Right ventricle myocardium inferior (tissue), 1 donor: ENCODE measurements around the gene ZNF582. TPM values are rescaled to one million over a fixed set of nuclear protein-coding genes. Genes with fewer than 3 reads are reported as not detected.

Source experiments
- ATAC-seq: fragments of 200-7000 bp; cut with Tn5 transposase; one replicate; pipeline ENCODE4 v1.9.1; 2020; ENCODE audit warnings: mild to moderate bottlenecking, moderate library complexity
- DNase-seq: peaks from one replicate; pipeline ENCODE4 v3.0.0; 2021; ENCODE audit errors: missing footprints
- intact Hi-C: fragments of 100-400 bp; cut with DNase I; formaldehyde crosslinking; loops from one replicate; pipeline ENCODE4 v1.11.0; 2022
- long read RNA-seq: library from polyadenylated mRNA; unstranded; transcript quantifications from one replicate; pipeline ENCODE4 v2.0.0, GENCODE V29; 2021
- total RNA-seq: library from RNA; stranded (reverse); fragmentation: NEBNext Ultra II Directional; extraction: Animal tissue kit (Norgen Biotek cat#: 25700); gene quantifications from one replicate; pipeline ENCODE4 v1.2.1, GENCODE V29; 2021
- donor health status: DM: no; HTN: yes; CAD: no; lungs with severe emphysema.

Gene ZNF582
- total RNA-seq = 3.6 TPM
- long read RNA-seq, partial matches to known transcripts = 0 of 3 reads
- long read RNA-seq, other reads (novel, unspliced or antisense) = 0 of 3 reads

- peak; percentile 100 for ATAC-seq
- intact Hi-C loops = loop anchor here (10.0 kb wide), 1 partner anchor 331 kb away; no protein-coding TSS in a partner anchor
Measured at GRCh38 chr19:56393119-56394012, at the start of gene ZNF582. Gene ZNF582 (minus strand): TSS chr19:56393534. CDS start chr19:56391752, 1,782 bp downstream.

GRCh38 chr19:56441206-56441792 lies 48.0 kb upstream of the ZNF582 start:
- DNase-seq = no peak
- no peak for ATAC-seq
- intact Hi-C loops = no loop called here

More at GRCh38 chr19:56393119-56394012, at the start of gene ZNF582:
- peak; percentile 99 for DNase-seq

GRCh38 chr19:56423985-56424353 lies 30.6 kb upstream of the ZNF582 start:
- DNase-seq = no peak
- intact Hi-C loops = no loop called here
- ATAC-seq = no peak

- DNase-seq (no peak), ATAC-seq (no peak)
- intact Hi-C loops = no loop called here
Measured at GRCh38 chr19:56423276-56423984, 30.1 kb upstream of the ZNF582 start.

GRCh38 chr19:56405062-56405461 lies 11.7 kb upstream of the ZNF582 start:
- intact Hi-C loops = loop anchor here (10.0 kb wide), 2 partner anchors 130 to 160 kb away; partner anchors contain the start of genes ZFP28 and ZNF470
- DNase-seq (no peak), ATAC-seq (no peak)

- DNase-seq (no peak), ATAC-seq (no peak)
- intact Hi-C loops = loop anchor here (5.0 to 10.0 kb wide), 3 partner anchors 73 to 160 kb away; partner anchors contain the start of genes ZFP28, ZNF470 and ZNF667
Measured at GRCh38 chr19:56404705-56405056, 11.3 kb upstream of the ZNF582 start.

GRCh38 chr19:56403764-56404704 lies 10.7 kb upstream of the ZNF582 start, which contains the start of gene ZNF583:
Gene ZNF583 (plus strand): TSS chr19:56404332. CDS start chr19:56407115, 2,783 bp downstream.
- ATAC-seq = peak; percentile 99

GRCh38 chr19:56403261-56403660 lies 9.9 kb upstream of the ZNF582 start:
- DNase-seq = no peak
- intact Hi-C loops = loop anchor here (5.0 to 10.0 kb wide), 3 partner anchors 74 to 162 kb away; partner anchors contain the start of genes ZFP28, ZNF470 and ZNF667
- no peak for ATAC-seq

More at GRCh38 chr19:56403764-56404704, 10.7 kb upstream of the ZNF582 start, which contains the start of gene ZNF583:
- peak; percentile 97 for DNase-seq
- intact Hi-C loops = loop anchor here (5.0 to 10.0 kb wide), 3 partner anchors 73 to 161 kb away; partner anchors contain the start of genes ZFP28, ZNF470 and ZNF667

- DNase-seq (no peak), ATAC-seq (no peak)
- intact Hi-C loops = loop anchor here (5.0 to 10.0 kb wide), 3 partner anchors 77 to 164 kb away; partner anchors contain the start of genes ZFP28, ZNF470 and ZNF667
Measured at GRCh38 chr19:56400485-56400884, 7.2 kb upstream of the ZNF582 start.

GRCh38 chr19:56398809-56399208 lies 5.5 kb upstream of the ZNF582 start:
- DNase-seq (no peak), ATAC-seq (no peak)
- intact Hi-C loops = loop anchor here (10.0 kb wide), 1 partner anchor 326 kb away; no protein-coding TSS in a partner anchor

GRCh38 chr19:56383826-56384605 lies 9.3 kb downstream of the ZNF582 start:
- DNase-seq = no peak
- ATAC-seq = no peak
- intact Hi-C loops = no loop called here

GRCh38 chr19:56377105-56377924 lies 16.0 kb downstream of the ZNF582 start:
- DNase-seq (no peak), ATAC-seq (no peak)
- intact Hi-C loops = no loop called here

- intact Hi-C loops = no loop called here
- DNase-seq (no peak), ATAC-seq (no peak)
Measured at GRCh38 chr19:56372281-56372680, 21.1 kb downstream of the ZNF582 start.

GRCh38 chr19:56369886-56370676 lies 23.3 kb downstream of the ZNF582 start:
- intact Hi-C loops = no loop called here
- DNase-seq (no peak), ATAC-seq (no peak)
